Stimulated activated CD4-positive, alpha-beta T cell treated with anti-CD3 and anti-CD28 coated beads, Interleukin-4, amount 100 ng/mL, for 24 hours (primary cell): Measurements from ENCODE around the gene EPB41L4A.

ENCODE experiments used
- DNase-seq: peaks from one replicate; pipeline ENCODE4 v3.0.0-alpha.2; 2020

The EPB41L4A gene

GRCh38 chr5:112351225-112351624 lies 67.9 kb downstream of the EPB41L4A start:
- DNase-seq: no peak

- no peak for DNase-seq
Observed at GRCh38 chr5:112350626-112351025, 68.5 kb downstream of the EPB41L4A start.

GRCh38 chr5:112349371-112349770 lies 69.7 kb downstream of the EPB41L4A start:
- no peak for DNase-seq

GRCh38 chr5:112348915-112349314 lies 70.2 kb downstream of the EPB41L4A start:
- DNase-seq: no peak

- no peak for DNase-seq
Observed at GRCh38 chr5:112348387-112348786, 70.7 kb downstream of the EPB41L4A start.

GRCh38 chr5:112346411-112347044 lies 72.5 kb downstream of the EPB41L4A start:
- DNase-seq: no peak

GRCh38 chr5:112344540-112344939 lies 74.5 kb downstream of the EPB41L4A start:
- no peak for DNase-seq

GRCh38 chr5:112342389-112342788 lies 76.7 kb downstream of the EPB41L4A start:
- no peak for DNase-seq

- DNase-seq: no peak
Observed at GRCh38 chr5:112339761-112340160, 79.3 kb downstream of the EPB41L4A start.

GRCh38 chr5:112338681-112339337 lies 80.3 kb downstream of the EPB41L4A start:
- no peak for DNase-seq

- no peak for DNase-seq
Observed at GRCh38 chr5:112333331-112333781, 85.7 kb downstream of the EPB41L4A start.

- DNase-seq: no peak
Observed at GRCh38 chr5:112331892-112332291, 87.2 kb downstream of the EPB41L4A start.

- no peak for DNase-seq
Observed at GRCh38 chr5:112329419-112330090, 89.5 kb downstream of the EPB41L4A start.

GRCh38 chr5:112323166-112323565 lies 95.9 kb downstream of the EPB41L4A start:
- no peak for DNase-seq

GRCh38 chr5:112320408-112320807 lies 98.7 kb downstream of the EPB41L4A start:
- no peak for DNase-seq

GRCh38 chr5:112318346-112318745 lies 100.7 kb downstream of the EPB41L4A start:
- DNase-seq: no peak

GRCh38 chr5:112317866-112318265 lies 101.2 kb downstream of the EPB41L4A start:
- DNase-seq: no peak

- DNase-seq: no peak
Observed at GRCh38 chr5:112316731-112317130, 102.3 kb downstream of the EPB41L4A start.

GRCh38 chr5:112316006-112316405 lies 103.1 kb downstream of the EPB41L4A start:
- no peak for DNase-seq

- DNase-seq: no peak
Observed at GRCh38 chr5:112312295-112313275, 106.5 kb downstream of the EPB41L4A start.

GRCh38 chr5:112310746-112311145 lies 108.3 kb downstream of the EPB41L4A start:
- DNase-seq: no peak

GRCh38 chr5:112308608-112309007 lies 110.5 kb downstream of the EPB41L4A start:
- no peak for DNase-seq

- no peak for DNase-seq
Observed at GRCh38 chr5:112306956-112307355, 112.1 kb downstream of the EPB41L4A start.
